ENCODE results near the gene THOC1.

The THOC1 gene

DNA sequence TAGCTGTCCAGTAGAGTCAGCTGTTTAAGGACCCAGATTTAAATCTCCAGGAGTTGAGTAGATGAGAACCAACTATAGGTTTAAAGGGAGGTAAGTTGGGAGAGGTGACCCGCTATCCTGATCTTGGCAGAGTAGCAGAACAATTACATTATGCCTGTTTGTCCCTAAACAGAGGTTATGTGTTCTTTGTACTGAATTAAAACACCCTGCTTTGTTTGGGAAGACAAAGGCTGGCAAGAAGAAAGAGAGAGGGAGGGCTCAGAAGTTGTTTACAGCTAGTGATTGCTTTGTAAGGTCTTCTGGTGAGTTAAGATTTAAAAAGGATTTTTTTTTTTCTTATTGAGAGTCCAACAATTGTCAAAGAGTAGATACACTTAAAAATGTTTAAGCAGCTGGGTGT is 72.2 kb downstream of the THOC1 start:
- no peak for DNase-seq (ENCODE audit: low read depth)
- no peak overlapping the region for H3K4me3 ChIP-seq (ENCODE audit: low read depth, low read length)
- TF ChIP-seq, protein P1, sequence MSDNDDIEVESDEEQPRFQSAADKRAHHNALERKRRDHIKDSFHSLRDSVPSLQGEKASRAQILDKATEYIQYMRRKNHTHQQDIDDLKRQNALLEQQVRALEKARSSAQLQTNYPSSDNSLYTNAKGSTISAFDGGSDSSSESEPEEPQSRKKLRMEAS (IDR thresholded peaks at IDR 0.05; ENCODE audit: low read depth, low read length): no peak
- TF ChIP-seq POLR2A (IDR thresholded peaks at IDR 0.05; ENCODE audit: extremely low read depth, insufficient read length) (no peak), CTCF (IDR thresholded peaks at IDR 0.05; ENCODE audit: low read depth, low read length) (no peak), MYC (IDR thresholded peaks at IDR 0.05; ENCODE audit: low read depth, low read length) (no peak)

DNA sequence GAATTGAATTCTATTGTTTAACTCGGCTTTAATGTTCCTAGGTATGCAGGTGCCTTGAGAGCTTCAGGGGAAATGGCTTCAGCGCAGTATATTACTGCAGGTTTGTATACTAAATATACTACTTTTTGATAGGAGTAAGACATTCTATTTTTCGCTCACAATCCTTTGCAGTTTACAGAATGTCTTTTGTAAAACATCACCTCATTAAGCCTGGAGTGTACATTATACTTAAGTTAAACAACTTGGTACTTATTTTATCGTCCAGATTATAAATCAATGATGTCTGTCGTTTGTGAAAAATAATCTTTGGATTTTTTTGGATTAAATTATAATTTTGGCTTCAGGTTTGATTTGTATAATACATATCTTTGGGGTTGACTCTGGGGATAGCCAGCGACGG is 75.0 kb downstream of the THOC1 start:
- no peak for DNase-seq (ENCODE audit: low read depth)
- no peak overlapping the region for H3K4me3 ChIP-seq (ENCODE audit: low read depth, low read length)
- TF ChIP-seq POLR2A (IDR thresholded peaks at IDR 0.05; ENCODE audit: extremely low read depth, insufficient read length) (no peak), MYC (IDR thresholded peaks at IDR 0.05; ENCODE audit: low read depth, low read length) (no peak), CTCF (IDR thresholded peaks at IDR 0.05; ENCODE audit: low read depth, low read length) (no peak)
- TF ChIP-seq, protein P1 (IDR thresholded peaks at IDR 0.05; ENCODE audit: low read depth, low read length): no peak

DNA sequence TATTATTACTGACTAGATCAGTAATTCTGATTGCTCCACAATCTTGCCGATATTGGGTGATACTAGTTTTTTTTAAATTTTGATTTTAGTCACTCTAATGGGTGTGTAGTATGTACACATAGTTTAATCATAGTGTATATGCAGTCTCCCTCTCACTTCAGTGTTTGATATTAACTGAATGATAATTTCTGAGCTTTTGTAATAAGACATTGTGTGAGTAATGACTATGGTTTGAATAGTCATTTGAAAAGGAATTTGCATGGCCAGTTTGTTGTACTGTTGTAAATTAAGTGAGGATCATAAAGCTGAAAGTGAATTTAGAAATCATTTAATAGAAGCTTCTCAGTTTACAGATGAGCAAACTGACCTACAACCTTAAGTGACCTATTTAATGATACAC is 76.1 kb downstream of the THOC1 start:
- no peak overlapping the region for H3K4me3 ChIP-seq (ENCODE audit: low read depth, low read length)
- no peak for TF ChIP-seq MYC (IDR thresholded peaks at IDR 0.05; ENCODE audit: low read depth, low read length)
- TF ChIP-seq, protein P1 (IDR thresholded peaks at IDR 0.05; ENCODE audit: low read depth, low read length): no peak
- TF ChIP-seq CTCF (IDR thresholded peaks at IDR 0.05; ENCODE audit: low read depth, low read length): no peak
- TF ChIP-seq POLR2A (IDR thresholded peaks at IDR 0.05; ENCODE audit: extremely low read depth, insufficient read length): no peak
- DNase-seq (ENCODE audit: low read depth): no peak

DNA sequence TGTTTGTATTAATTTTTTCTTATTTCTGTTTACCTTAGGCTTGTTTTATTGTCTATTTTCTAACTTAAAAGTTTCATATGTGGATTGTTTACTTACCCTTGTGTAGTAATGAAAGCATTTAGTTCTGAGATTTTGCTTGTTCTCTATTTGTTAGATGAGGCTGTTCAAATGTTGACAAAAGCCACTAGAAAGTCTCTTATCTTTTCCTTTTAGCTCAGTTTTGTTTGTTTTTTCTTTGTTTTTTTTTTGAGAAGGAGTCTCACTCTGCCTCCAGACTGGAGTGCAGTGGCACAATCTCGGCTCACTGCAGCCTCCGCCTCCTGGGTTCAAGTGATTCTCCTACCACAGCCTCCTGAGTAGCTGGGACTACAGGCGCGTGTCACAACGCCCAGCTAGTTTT is 78.6 kb downstream of the THOC1 start:
- TF ChIP-seq CTCF (IDR thresholded peaks at IDR 0.05; ENCODE audit: low read depth, low read length) (no peak), POLR2A (IDR thresholded peaks at IDR 0.05; ENCODE audit: extremely low read depth, insufficient read length) (no peak)
- no peak for DNase-seq (ENCODE audit: low read depth)
- no peak overlapping the region for H3K4me3 ChIP-seq (ENCODE audit: low read depth, low read length)

DNA sequence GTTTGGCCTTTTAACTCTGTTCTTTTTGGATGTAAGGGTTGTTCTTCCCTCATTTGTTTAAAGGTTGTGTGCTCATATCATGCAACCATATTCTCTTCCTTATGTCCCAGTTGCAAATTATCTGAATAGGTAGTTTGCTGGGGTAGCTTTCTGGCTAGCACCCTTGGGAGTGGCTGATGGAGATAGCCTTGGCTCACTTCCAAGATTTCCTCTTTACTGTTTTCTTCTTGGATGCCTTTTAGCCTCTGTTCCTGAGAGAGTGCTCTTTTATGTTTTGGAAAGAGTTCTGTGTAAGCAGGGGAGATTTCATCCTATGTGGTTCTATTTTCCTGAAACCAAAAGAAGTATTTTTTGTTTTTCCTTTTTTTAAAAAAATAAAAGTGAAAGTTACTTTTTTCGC is 84.1 kb downstream of the THOC1 start:
- H3K4me3 ChIP-seq (ENCODE audit: low read depth, low read length): no peak overlapping the region
- no peak for DNase-seq (ENCODE audit: low read depth)
- TF ChIP-seq, protein P1 (IDR thresholded peaks at IDR 0.05; ENCODE audit: low read depth, low read length): no peak
- TF ChIP-seq POLR2A (IDR thresholded peaks at IDR 0.05; ENCODE audit: extremely low read depth, insufficient read length) (no peak), CTCF (IDR thresholded peaks at IDR 0.05; ENCODE audit: low read depth, low read length) (no peak), MYC (IDR thresholded peaks at IDR 0.05; ENCODE audit: low read depth, low read length) (no peak)

DNA sequence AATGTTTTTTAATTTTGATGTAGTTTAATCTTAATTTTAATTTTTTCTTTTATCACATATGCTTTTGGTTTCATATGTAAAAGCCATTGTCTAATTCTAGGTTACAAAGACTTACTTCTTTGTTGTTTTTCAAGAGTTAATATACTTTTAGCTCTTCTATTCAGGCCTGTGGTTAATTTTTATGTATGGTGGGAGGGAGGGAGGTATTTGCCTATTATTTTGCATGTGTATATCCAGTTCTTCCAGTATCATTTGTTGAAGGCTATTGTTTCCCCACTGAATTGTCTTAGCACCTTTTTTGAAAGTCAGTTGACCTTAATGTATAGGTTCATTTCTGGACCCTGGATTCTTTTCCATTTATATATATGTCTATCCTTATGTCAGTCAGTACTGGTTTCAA is 86.1 kb downstream of the THOC1 start:
- TF ChIP-seq, protein P1 (IDR thresholded peaks at IDR 0.05; ENCODE audit: low read depth, low read length): no peak
- TF ChIP-seq MYC (IDR thresholded peaks at IDR 0.05; ENCODE audit: low read depth, low read length): no peak
- TF ChIP-seq POLR2A (IDR thresholded peaks at IDR 0.05; ENCODE audit: extremely low read depth, insufficient read length): no peak
- TF ChIP-seq CTCF (IDR thresholded peaks at IDR 0.05; ENCODE audit: low read depth, low read length): no peak
- H3K4me3 ChIP-seq (ENCODE audit: low read depth, low read length): no peak overlapping the region
- no peak for DNase-seq (ENCODE audit: low read depth)

Data from NB4 (cell line).